IMR-90 (cell line): Measurements from ENCODE around the gene SLC7A6OS.

Source experiments
- BHLHE40 ChIP-seq: fragments of 150-350 bp; IDR thresholded peaks from 2 replicates; pipeline ENCODE4 v1.6.1; 2016; ENCODE audit warnings: mild to moderate bottlenecking, low read depth, low read length
- CEBPB ChIP-seq: IDR thresholded peaks from 2 replicates; pipeline ENCODE4 v1.6.1; 2012; ENCODE audit warnings: low read depth, low read length, improper control_type of control experiment
- CHD1 ChIP-seq: IDR thresholded peaks from 2 replicates; pipeline ENCODE4 v1.6.1; 2012; ENCODE audit warnings: low read depth, low read length, improper control_type of control experiment
- CTCF ChIP-seq: conservative IDR thresholded peaks from 2 replicates; pipeline ENCODE4 v1.5.1; 2012; ENCODE audit warnings: mild to moderate bottlenecking, low read depth, low read length, improper control_type of control experiment
- ELK1 ChIP-seq: fragments of 150-350 bp; IDR thresholded peaks from 2 replicates; pipeline ENCODE4 v1.6.1; 2016; ENCODE audit warnings: low read depth, mild to moderate bottlenecking, low read length, moderate library complexity, borderline replicate concordance
- POLR2A ChIP-seq: IDR thresholded peaks from 2 replicates; pipeline ENCODE4 v1.6.1; 2012; ENCODE audit warnings: mild to moderate bottlenecking, low read depth, low read length
- RAD21 ChIP-seq: IDR thresholded peaks from 2 replicates; pipeline ENCODE4 v1.6.1; 2012; ENCODE audit warnings: low read length, improper control_type of control experiment
- RCOR1 ChIP-seq: IDR thresholded peaks from 2 replicates; pipeline ENCODE4 v1.6.1; 2012; ENCODE audit warnings: mild to moderate bottlenecking, low read length, improper control_type of control experiment; ENCODE audit not compliant: insufficient replicate concordance

- TF ChIP-seq CTCF = no peak
- no peak for TF ChIP-seq RCOR1
- no peak for TF ChIP-seq CHD1
- TF ChIP-seq BHLHE40 = no peak
- TF ChIP-seq POLR2A = no peak
- no peak for TF ChIP-seq RAD21
- TF ChIP-seq ELK1 = no peak
- no peak for TF ChIP-seq CEBPB
Observed at GRCh38 chr16:68270353-68270752, 40.4 kb downstream of the SLC7A6OS start.
